Right ventricle myocardium inferior (tissue), 1 donor: ENCODE results near the gene PRCP. TPM values are rescaled to one million over a fixed set of nuclear protein-coding genes. Genes with fewer than 3 reads are reported as not detected.
"Not testable (repeated sequence)": the region's sequence is repeated elsewhere in the genome, so short reads cannot be mapped to it uniquely, and the experiment has no call there.

Experiments used
- ATAC-seq: fragments of 200-7000 bp; cut with Tn5 transposase; one replicate; pipeline ENCODE4 v1.9.1; 2020; ENCODE audit warnings: mild to moderate bottlenecking, moderate library complexity
- DNase-seq: peaks from one replicate; pipeline ENCODE4 v3.0.0; 2021; ENCODE audit errors: missing footprints
- intact Hi-C: fragments of 100-400 bp; cut with DNase I; formaldehyde crosslinking; loops from one replicate; pipeline ENCODE4 v1.11.0; 2022
- total RNA-seq: library from RNA; stranded (reverse); fragmentation: NEBNext Ultra II Directional; extraction: Animal tissue kit (Norgen Biotek cat#: 25700); gene quantifications from one replicate; pipeline ENCODE4 v1.2.1, GENCODE V29; 2021
- donor health status: DM: no; HTN: yes; CAD: no; lungs with severe emphysema.

PRCP gene
- total RNA-seq, 1 donor from 2014 or later = 43.4 TPM

DNA sequence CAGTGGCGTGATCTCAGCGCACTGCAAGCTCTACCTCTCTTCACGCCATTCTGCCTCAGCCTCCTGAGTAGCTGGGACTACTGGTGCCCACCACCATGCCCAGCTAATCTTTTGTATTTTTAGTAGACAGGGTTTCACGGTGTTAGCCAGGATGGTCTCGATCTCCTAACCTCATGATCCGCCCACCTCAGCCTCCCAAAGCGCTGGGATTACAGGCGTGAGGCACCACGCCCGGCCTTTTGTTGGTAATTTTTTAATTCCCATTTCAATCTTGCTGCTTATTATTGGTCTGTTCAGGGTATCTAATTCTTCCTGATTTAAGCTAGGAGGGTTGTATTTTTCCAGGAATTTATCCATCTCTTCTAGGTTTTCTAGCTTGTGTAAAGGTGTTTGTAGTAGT, 19.6 kb upstream of the PRCP start:
- intact Hi-C loops = loop anchor here (10.0 kb wide), 1 partner anchor 55 kb away; no protein-coding TSS in a partner anchor
- not testable (repeated sequence) for DNase-seq, ATAC-seq

DNA sequence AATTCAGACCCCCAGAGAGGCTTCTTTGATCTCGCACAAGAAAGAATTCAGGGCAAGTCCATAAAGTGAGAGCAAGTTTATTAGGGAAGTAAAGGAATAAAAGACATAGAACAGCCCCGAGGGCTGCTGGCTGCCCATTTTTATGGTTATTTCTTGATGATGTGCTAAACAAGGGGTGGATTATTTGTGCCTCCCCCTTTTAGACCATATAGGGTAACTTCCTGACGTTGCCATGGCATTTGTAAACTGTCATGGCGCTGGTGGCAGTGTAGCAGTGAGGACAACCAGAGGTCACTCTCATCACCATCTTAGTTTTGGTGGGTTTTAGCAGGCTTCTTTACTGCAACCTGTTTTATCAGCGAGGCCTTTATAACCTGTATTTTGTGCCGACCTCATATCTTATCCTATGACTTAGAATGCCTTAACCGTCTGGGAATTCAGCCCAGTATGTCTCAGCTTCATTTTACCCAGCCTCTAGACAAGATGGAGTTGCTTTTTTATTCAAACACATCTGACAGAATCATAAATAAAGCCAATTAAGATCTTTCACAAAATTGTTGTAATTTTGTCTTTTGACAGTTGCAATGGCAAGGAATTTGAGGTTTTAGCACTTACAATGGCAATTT, 8.9 kb upstream of the PRCP start:
- intact Hi-C loops = loop anchor here (10.0 kb wide), 1 partner anchor 166 kb away; the partner anchor contains the start of gene RAB30
- no peak for ATAC-seq

DNA sequence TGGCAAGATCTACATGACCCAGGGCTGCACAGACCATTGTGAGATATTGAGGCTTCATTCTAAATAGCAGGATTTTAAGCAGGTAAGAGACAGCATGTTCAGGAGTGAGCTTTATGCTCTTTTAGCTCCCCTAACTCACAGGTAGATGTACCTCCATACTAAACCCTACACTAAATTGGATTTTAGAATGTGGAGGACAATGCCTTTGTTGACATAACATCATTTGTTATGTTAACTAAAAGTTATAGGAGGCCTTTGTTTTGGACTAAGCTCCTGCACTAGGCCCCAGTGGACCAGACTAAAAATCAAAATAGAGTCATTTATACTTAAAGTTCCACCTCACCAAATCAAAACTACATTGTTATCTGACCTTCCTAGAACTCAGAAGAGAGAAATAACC, 8.1 kb upstream of the PRCP start:
- no peak for ATAC-seq
- no peak for DNase-seq
- intact Hi-C loops = loop anchor here (10.0 kb wide), 1 partner anchor 166 kb away; the partner anchor contains the start of gene RAB30

More for the DNA sequence above, 8.9 kb upstream of the PRCP start:
- no peak for DNase-seq

DNA sequence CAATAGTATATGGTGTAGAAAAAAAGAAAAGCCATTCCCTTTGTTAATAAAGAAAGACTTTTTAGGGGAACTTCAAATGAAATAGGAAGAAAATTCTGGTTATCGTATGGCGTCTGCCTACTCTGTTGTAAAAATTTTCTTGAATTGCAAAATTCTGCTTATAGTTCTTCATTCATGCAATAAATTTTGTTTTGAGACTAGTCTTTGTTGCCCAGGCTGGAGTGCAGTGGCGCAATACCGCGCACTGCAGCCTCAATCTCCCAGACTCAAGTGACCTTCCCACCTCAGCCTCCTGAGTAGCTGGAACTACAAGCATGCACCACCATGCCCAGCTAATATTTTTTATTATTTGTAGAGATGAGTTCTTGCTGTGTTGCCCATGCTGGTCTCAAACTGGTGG, 7.1 kb upstream of the PRCP start:
- intact Hi-C loops = loop anchor here (2.0 to 10.0 kb wide), 2 partner anchors 167 to 343 kb away; partner anchors contain the start of gene RAB30
- DNase-seq (no peak), ATAC-seq (no peak)

DNA sequence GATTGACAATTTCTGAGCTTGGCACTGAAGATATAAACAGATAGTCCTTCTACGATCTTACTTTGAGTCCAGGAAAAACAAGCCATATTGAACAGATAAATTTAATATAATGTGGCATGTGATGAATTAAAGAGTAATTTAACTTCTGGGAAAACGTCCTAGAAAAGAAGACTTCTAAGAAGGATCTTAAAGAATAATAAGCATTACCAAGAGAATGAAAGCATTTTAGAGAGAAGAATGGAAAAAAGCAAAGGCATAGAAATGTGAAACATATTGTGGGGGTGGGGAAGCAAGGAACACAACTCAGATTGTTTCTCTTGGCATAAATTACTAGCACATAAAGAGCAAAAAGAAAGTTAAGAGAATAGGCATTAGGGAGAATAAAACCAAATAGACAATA, 6.7 kb upstream of the PRCP start:
- intact Hi-C loops = loop anchor here (2.0 to 10.0 kb wide), 2 partner anchors 168 to 344 kb away; partner anchors contain the start of gene RAB30
- DNase-seq (no peak), ATAC-seq (no peak)

DNA sequence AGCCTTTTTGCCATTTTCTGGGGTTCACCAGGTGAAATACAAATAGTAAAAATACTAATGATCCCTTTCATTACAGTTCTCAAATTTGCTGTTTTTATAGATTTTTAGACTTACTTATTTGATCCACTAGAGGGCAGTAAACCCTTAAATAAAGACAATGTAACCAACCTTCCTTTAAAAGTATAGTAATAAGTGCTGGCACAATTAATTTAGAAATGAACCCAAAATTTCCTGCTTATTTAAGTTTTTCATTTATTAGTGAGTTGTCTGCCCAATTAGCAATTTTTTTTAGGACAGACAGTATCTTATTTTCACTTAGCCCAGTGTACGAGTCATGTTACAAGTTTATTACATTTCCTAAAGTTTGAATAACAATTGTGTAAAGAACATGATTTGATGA, 6.0 kb upstream of the PRCP start:
- ATAC-seq (no peak), DNase-seq (no peak)
- intact Hi-C loops = loop anchor here (2.0 to 10.0 kb wide), 2 partner anchors 169 to 345 kb away; partner anchors contain the start of gene RAB30

GRCh38 chr11:82903843-82904586, 3.8 kb upstream of the PRCP start:
- intact Hi-C loops = loop anchor here (10.0 kb wide), 1 partner anchor 171 kb away; the partner anchor contains the start of gene RAB30
- no peak for DNase-seq
- ATAC-seq = no peak

- no peak for DNase-seq
- ATAC-seq = no peak
- intact Hi-C loops = loop anchor here (10.0 kb wide), 1 partner anchor 172 kb away; the partner anchor contains the start of gene RAB30
These were observed 2.6 kb upstream of the PRCP start for GRCh38 chr11:82902880-82903279.

- ATAC-seq (no peak), DNase-seq (no peak)
- intact Hi-C loops = loop anchor here (1.0 to 10.0 kb wide), 4 partner anchors 173 to 384 kb away; partner anchors contain the start of genes ANKRD42, CCDC90B, PCF11 and RAB30
These were observed 1.8 kb upstream of the PRCP start for GRCh38 chr11:82901922-82902485.

- ATAC-seq (peak; percentile 88), DNase-seq (peak; percentile 96)
- intact Hi-C loops = loop anchor here (1.0 to 10.0 kb wide), 4 partner anchors 173 to 385 kb away; partner anchors contain the start of genes ANKRD42, CCDC90B, PCF11 and RAB30
These were observed 1.1 kb upstream of the PRCP start, which contains the start of gene DDIAS for GRCh38 chr11:82901165-82901921. DDIAS (plus strand) TSS chr11:82901736; CDS start chr11:82914739, 13,003 bp downstream.

DNA sequence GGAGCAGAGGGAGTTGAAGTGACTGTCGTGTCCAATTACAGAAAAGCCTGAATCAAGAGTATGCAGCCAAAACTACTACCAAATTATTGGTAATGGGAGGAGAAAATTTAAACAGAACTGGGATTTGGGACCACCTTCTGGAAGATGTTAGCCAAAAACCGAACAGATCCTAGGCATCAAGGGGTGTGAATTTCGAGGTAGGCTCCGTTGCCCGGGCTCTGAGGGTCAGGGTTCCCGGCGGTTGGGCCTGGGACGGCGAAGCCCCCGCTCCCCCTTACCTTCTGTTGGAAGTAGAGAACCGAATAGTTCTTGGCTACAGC, 313 bp downstream of the PRCP start:
- ATAC-seq (no peak), DNase-seq (no peak)
- intact Hi-C loops = loop anchor here (2.0 to 10.0 kb wide), 3 partner anchors 31 to 257 kb away; partner anchors contain the start of genes PCF11 and RAB30

GRCh38 chr11:82899186-82899820, 927 bp downstream of the PRCP start:
- intact Hi-C loops = loop anchor here (2.0 kb wide), 1 partner anchor 31 kb away; no protein-coding TSS in a partner anchor
- ATAC-seq = no peak
- no peak for DNase-seq

DNA sequence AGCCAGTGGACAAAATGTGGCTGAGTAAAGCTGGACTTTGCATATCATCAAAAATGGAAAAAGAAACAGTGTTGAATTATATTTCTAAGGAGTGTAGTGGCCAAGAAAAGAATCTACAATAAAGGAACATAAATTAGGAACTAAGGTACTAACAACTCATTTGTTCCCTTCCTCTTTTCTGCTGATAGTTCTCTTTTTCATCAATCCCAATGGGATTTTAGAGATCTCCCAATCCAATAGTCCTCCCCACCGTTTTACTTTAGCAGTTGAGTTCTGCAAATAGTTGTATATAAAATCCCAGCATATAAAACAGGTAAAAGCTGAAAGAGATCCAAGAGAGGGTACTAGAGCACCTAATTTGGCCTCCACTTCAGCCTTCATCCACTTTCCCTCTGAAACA, 2.0 kb downstream of the PRCP start:
- intact Hi-C loops = loop anchor here (2.0 kb wide), 1 partner anchor 29 kb away; no protein-coding TSS in a partner anchor
- DNase-seq = no peak
- ATAC-seq = no peak

GRCh38 chr11:82896183-82896582, 4.0 kb downstream of the PRCP start:
- intact Hi-C loops = no loop called here
- DNase-seq = no peak
- no peak for ATAC-seq

- no peak for ATAC-seq
- no peak for DNase-seq
- intact Hi-C loops = no loop called here
These were observed 4.7 kb downstream of the PRCP start for GRCh38 chr11:82895437-82896091.

DNA sequence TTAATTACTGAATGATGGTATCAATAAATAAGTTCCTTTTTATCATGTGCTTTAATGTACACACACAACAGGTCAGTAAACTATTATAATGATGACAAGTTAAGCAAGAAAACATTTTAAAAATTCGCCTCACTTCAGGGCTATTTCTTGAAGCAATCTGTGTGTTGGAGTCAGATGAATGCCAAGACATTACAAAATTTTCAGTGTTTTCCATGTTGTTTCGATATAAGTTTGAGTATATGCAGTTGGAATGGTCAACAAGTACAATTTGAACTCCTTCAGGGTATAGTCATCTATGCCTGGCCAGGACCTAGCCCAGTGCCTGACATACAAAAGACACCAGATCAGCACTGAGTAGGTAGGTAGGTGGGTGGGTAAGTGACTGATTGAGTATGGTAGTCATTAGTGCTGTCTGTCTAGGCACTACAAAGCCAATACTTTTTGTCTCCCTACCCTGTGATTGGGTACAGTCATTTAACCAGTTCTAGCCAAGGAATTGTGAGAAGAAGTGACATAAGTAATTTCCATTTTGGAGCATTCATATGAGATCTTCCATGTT, 7.5 kb downstream of the PRCP start:
- intact Hi-C loops = no loop called here
- ATAC-seq (no peak), DNase-seq (no peak)

DNA sequence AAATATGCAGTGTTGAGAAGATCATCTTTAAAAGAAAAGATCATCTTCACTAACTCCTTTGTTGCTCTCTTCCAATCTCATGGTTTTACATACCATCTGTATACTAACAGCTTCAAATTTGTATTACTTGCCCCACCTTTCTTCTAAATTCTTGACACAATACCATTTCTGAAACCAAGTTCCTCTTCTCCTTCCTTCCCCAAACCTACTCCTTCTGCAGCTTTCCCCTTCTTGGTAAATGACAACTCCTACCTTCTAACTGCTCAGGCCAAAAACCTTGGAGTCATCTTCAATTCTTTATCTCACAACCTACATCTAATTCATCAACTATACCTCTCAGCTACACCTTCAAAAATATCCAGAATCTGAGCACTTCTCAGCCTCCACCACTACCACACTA, 9.3 kb downstream of the PRCP start:
- intact Hi-C loops = no loop called here
- DNase-seq = no peak
- no peak for ATAC-seq
